SK-N-SH treated with all-trans-retinoic acid at 6 μM for 48 hours (cell line): ENCODE results near the gene SLC39A3.

Experiments used
- CREB5 ChIP-seq: fragments of 250-450 bp; sonication (Bioruptor Pico); IDR thresholded peaks from 2 replicates; pipeline ENCODE4 v1.5.1; 2020; ENCODE audit warnings: low read depth, mild to moderate bottlenecking, moderate library complexity
- ESRRG ChIP-seq: fragments of 250-450 bp; sonication (Bioruptor Pico); IDR thresholded peaks from 2 replicates; pipeline ENCODE4 v1.6.1; 2021; ENCODE audit warnings: mild to moderate bottlenecking
- ISL1 ChIP-seq: fragments of 250-450 bp; sonication (Bioruptor Pico); IDR thresholded peaks from 2 replicates; pipeline ENCODE4 v2.1.2; 2022; ENCODE audit warnings: mild to moderate bottlenecking, moderate library complexity
- PATZ1 ChIP-seq: fragments of 250-450 bp; sonication (Bioruptor Pico); IDR thresholded peaks from 2 replicates; pipeline ENCODE4 v1.8.0; 2020; ENCODE audit warnings: mild to moderate bottlenecking, moderate library complexity, borderline replicate concordance
- POU6F1 ChIP-seq: fragments of 250-450 bp; sonication (Bioruptor Pico); IDR thresholded peaks from 2 replicates; pipeline ENCODE4 v1.8.0; 2021; ENCODE audit warnings: low read depth, mild to moderate bottlenecking, moderate library complexity, borderline replicate concordance
- PPARA ChIP-seq: fragments of 250-450 bp; sonication (Bioruptor Pico); IDR thresholded peaks from 2 replicates; pipeline ENCODE4 v1.5.0; 2020; ENCODE audit warnings: mild to moderate bottlenecking, borderline replicate concordance
- SNAI2 ChIP-seq: fragments of 250-450 bp; sonication (Bioruptor Pico); IDR thresholded peaks from 2 replicates; pipeline ENCODE4 v1.5.0; 2020; ENCODE audit warnings: mild to moderate bottlenecking, moderate library complexity
- TCF4 ChIP-seq: fragments of 250-450 bp; sonication (Bioruptor Pico); IDR thresholded peaks from 2 replicates; pipeline ENCODE4 v1.8.0; 2021; ENCODE audit warnings: mild to moderate bottlenecking, moderate library complexity, borderline replicate concordance
- TOX ChIP-seq: fragments of 250-450 bp; sonication (Bioruptor Pico); IDR thresholded peaks from 2 replicates; pipeline ENCODE4 v1.8.0; 2021; ENCODE audit warnings: mild to moderate bottlenecking, moderate library complexity, borderline replicate concordance
- ZC3H10 ChIP-seq: fragments of 250-450 bp; sonication (Bioruptor Pico); IDR thresholded peaks from 2 replicates; pipeline ENCODE4 v1.5.1; 2021; ENCODE audit warnings: mild to moderate bottlenecking, moderate library complexity
- ZFP3 ChIP-seq: fragments of 250-450 bp; sonication (Bioruptor Pico); IDR thresholded peaks from 2 replicates; pipeline ENCODE4 v1.5.0; 2020; ENCODE audit warnings: mild to moderate bottlenecking, moderate library complexity
- ZFP30 ChIP-seq: fragments of 450-650 bp; formaldehyde crosslinking; IDR thresholded peaks from 2 replicates; pipeline ENCODE4 v1.5.0; 2022; ENCODE audit warnings: mild to moderate bottlenecking, moderate library complexity
- ZNF70 ChIP-seq: fragments of 450-650 bp; formaldehyde crosslinking; IDR thresholded peaks from 2 replicates; pipeline ENCODE4 v1.5.0; 2020; ENCODE audit warnings: mild to moderate bottlenecking, moderate library complexity

- TF ChIP-seq PATZ1 (CRISPR knock-in tag): no peak
- no peak for TF ChIP-seq POU6F1 (CRISPR knock-in tag)
- no peak for TF ChIP-seq ZNF70 (CRISPR knock-in tag)
- no peak for TF ChIP-seq SNAI2 (CRISPR knock-in tag)
- no peak for TF ChIP-seq ZFP3 (CRISPR knock-in tag)
- no peak for TF ChIP-seq TOX (CRISPR knock-in tag)
- TF ChIP-seq ZC3H10: no peak
- TF ChIP-seq ZFP30 (CRISPR knock-in tag): no peak
- no peak for TF ChIP-seq ISL1 (CRISPR knock-in tag)
- TF ChIP-seq CREB5 (CRISPR knock-in tag): no peak
- TF ChIP-seq PPARA (CRISPR knock-in tag): no peak
- no peak for TF ChIP-seq TCF4
- TF ChIP-seq ESRRG (CRISPR knock-in tag): no peak
Observed at GRCh38 chr19:2750808-2751437, 11.1 kb upstream of the SLC39A3 start.
